MM.1S (cell line): ENCODE measurements around the gene TWF2.

Experiments used
- DNase-seq: peaks from one replicate; pipeline ENCODE4 v3.0.0-alpha.2; 2015
- H2AFZ ChIP-seq: fragments of 300-600 bp; sonication (generic); 2 replicates; pipeline ENCODE4 v1.6.0; 2016; ENCODE audit warnings: antibody characterized with exemption, low read length
- H3F3A ChIP-seq: fragments of 300-600 bp; sonication (generic); 2 replicates; pipeline ENCODE4 v1.6.1; 2016; ENCODE audit warnings: mild to moderate bottlenecking, antibody characterized with exemption, low read length, moderate library complexity, mixed read lengths; ENCODE audit not compliant: insufficient read depth
- H3K27ac ChIP-seq: fragments of 300-600 bp; sonication (generic); 2 replicates; pipeline ENCODE4 v1.5.1; 2016; ENCODE audit warnings: mild to moderate bottlenecking, low read length
- H3K27me3 ChIP-seq: fragments of 300-600 bp; sonication (generic); replicated peaks from 2 replicates; pipeline ENCODE4 v1.6.0; 2016; ENCODE audit warnings: low read length; ENCODE audit not compliant: insufficient read depth
- H3K36me3 ChIP-seq: fragments of 300-600 bp; sonication (generic); replicated peaks from 2 replicates; pipeline ENCODE4 v1.6.1; 2016; ENCODE audit warnings: mild to moderate bottlenecking, low read length, mixed read lengths; ENCODE audit not compliant: insufficient read depth
- H3K4me1 ChIP-seq: fragments of 300-600 bp; sonication (generic); 2 replicates; pipeline ENCODE4 v1.6.1; 2016; ENCODE audit warnings: low read length, mixed read lengths
- H3K4me2 ChIP-seq: fragments of 300-600 bp; sonication (generic); 2 replicates; pipeline ENCODE4 v1.6.0; 2016; ENCODE audit warnings: low read depth, low read length
- H3K4me3 ChIP-seq: fragments of 300-600 bp; sonication (generic); 2 replicates; pipeline ENCODE4 v1.5.1; 2016; ENCODE audit warnings: low read length, mixed read lengths
- H3K79me2 ChIP-seq: fragments of 300-600 bp; sonication (generic); 2 replicates; pipeline ENCODE4 v1.6.1; 2016; ENCODE audit warnings: mixed run types, low read length, mixed read lengths
- H3K9ac ChIP-seq: fragments of 300-600 bp; sonication (generic); 2 replicates; pipeline ENCODE4 v1.6.1; 2016; ENCODE audit warnings: low read length, mixed read lengths
- H3K9me2 ChIP-seq: fragments of 300-600 bp; sonication (generic); replicated peaks from 2 replicates; pipeline ENCODE4 v1.6.1; 2016; ENCODE audit warnings: mild to moderate bottlenecking, low read length, mixed read lengths; ENCODE audit not compliant: insufficient read depth
- H3K9me3 ChIP-seq: fragments of 300-600 bp; sonication (generic); replicated peaks from 2 replicates; pipeline ENCODE4 v1.6.1; 2016; ENCODE audit warnings: mild to moderate bottlenecking, low read length, mixed read lengths; ENCODE audit not compliant: insufficient read depth
- H4K20me1 ChIP-seq: fragments of 300-600 bp; sonication (generic); 2 replicates; pipeline ENCODE4 v1.6.1; 2016; ENCODE audit warnings: mild to moderate bottlenecking, low read length, moderate library complexity, mixed read lengths; ENCODE audit not compliant: insufficient read depth
- CTCF ChIP-seq: fragments of 300-600 bp; sonication (generic); IDR thresholded peaks from 2 replicates; pipeline ENCODE4 v1.5.1; 2016; ENCODE audit warnings: antibody characterized with exemption, low read length, mixed read lengths
- EZH2 ChIP-seq: fragments of 300-600 bp; sonication (generic); optimal IDR thresholded peaks from 2 replicates; pipeline ENCODE3; 2017; ENCODE audit warnings: low read depth, mild to moderate bottlenecking, antibody characterized with exemption, low read length, mixed read lengths
- EZH2phosphoT487 ChIP-seq: fragments of 300-600 bp; sonication (generic); IDR thresholded peaks from 2 replicates; pipeline ENCODE4 v1.6.1; 2018; ENCODE audit warnings: antibody characterized with exemption, low read length

The TWF2 gene

GRCh38 chr3:52208556-52208955, 30.4 kb downstream of the TWF2 start:
- H3K9me2 ChIP-seq, result no peaks in the 10 kb centered on the region
- no peak overlapping the region for H3K4me3 ChIP-seq
- H3K27me3 ChIP-seq, result no peaks in the 10 kb centered on the region
- no peaks in the 10 kb centered on the region for H3K9me3 ChIP-seq
- H3F3A ChIP-seq, result no peaks in the 10 kb centered on the region
- H4K20me1 ChIP-seq, result no peaks in the 10 kb centered on the region
- H3K4me1 ChIP-seq, result no peaks in the 10 kb centered on the region
- H2AFZ ChIP-seq, result no peak overlapping the region
- no peak for TF ChIP-seq EZH2
- no peak for TF ChIP-seq EZH2phosphoT487
- TF ChIP-seq CTCF, result no peak
- H3K36me3 ChIP-seq, result peaks cover 4% of the 10 kb centered on the region; the same call in 1 of the 2 replicates
- DNase-seq, result no peak
- no peak overlapping the region for H3K9ac ChIP-seq
- H3K79me2 ChIP-seq, result no peaks in the 10 kb centered on the region
- no peak overlapping the region for H3K4me2 ChIP-seq
- no peak overlapping the region for H3K27ac ChIP-seq

- Histone ChIP-seq H3K4me2 (no peak overlapping the region), H3F3A (no peaks in the 10 kb centered on the region), H3K9me3 (no peaks in the 10 kb centered on the region), H3K79me2 (no peaks in the 10 kb centered on the region), H3K4me3 (no peak overlapping the region), H3K27ac (no peak overlapping the region), H3K4me1 (no peaks in the 10 kb centered on the region), H2AFZ (no peak overlapping the region), H4K20me1 (no peaks in the 10 kb centered on the region), H3K9ac (no peak overlapping the region), H3K9me2 (no peaks in the 10 kb centered on the region), H3K36me3 (peaks cover 4% of the 10 kb centered on the region; the same call in 1 of the 2 replicates), H3K27me3 (no peaks in the 10 kb centered on the region)
- no peak for DNase-seq
- TF ChIP-seq EZH2 (no peak), CTCF (no peak), EZH2phosphoT487 (no peak)
These were observed 33.1 kb downstream of the TWF2 start for GRCh38 chr3:52205727-52206372.

GRCh38 chr3:52204337-52205073, 34.5 kb downstream of the TWF2 start:
- TF ChIP-seq EZH2 (no peak), EZH2phosphoT487 (no peak), CTCF (no peak)
- DNase-seq, result peak; percentile 34
- Histone ChIP-seq H2AFZ (no peak overlapping the region), H3K27me3 (no peaks in the 10 kb centered on the region), H3K36me3 (peaks cover 4% of the 10 kb centered on the region; the same call in 1 of the 2 replicates), H4K20me1 (no peaks in the 10 kb centered on the region), H3F3A (no peaks in the 10 kb centered on the region), H3K9ac (no peak overlapping the region), H3K9me3 (no peaks in the 10 kb centered on the region), H3K79me2 (peaks cover under 1% of the 10 kb centered on the region), H3K27ac (no peak overlapping the region), H3K9me2 (no peaks in the 10 kb centered on the region), H3K4me2 (no peak overlapping the region), H3K4me3 (no peak overlapping the region), H3K4me1 (0 out of 2 replicates have a peak, but pooled peaks cover under 1% of the 10 kb centered on the region)
